Parathyroid adenoma (tissue), 2 donors: ENCODE data around the gene SPTSSA.
"Not testable (repeated sequence)": the region's sequence is repeated elsewhere in the genome, so short reads cannot be mapped to it uniquely, and the experiment has no call there.

Source experiments
- H2AFZ ChIP-seq: fragments of 300-600 bp; sonication (generic); one replicate; pipeline ENCODE4 v1.7.0; 2017; ENCODE audit warnings: antibody characterized with exemption, mild to moderate bottlenecking
- H3K27ac ChIP-seq: fragments of 300-600 bp; sonication (generic); one replicate; pipeline ENCODE4 v1.7.0; 2017
- H3K27me3 ChIP-seq: fragments of 300-600 bp; sonication (generic); one replicate; pipeline ENCODE4 v1.7.0; 2017; ENCODE audit warnings: low read length; ENCODE audit not compliant: control insufficient read depth, insufficient read depth
- H3K36me3 ChIP-seq: fragments of 300-600 bp; sonication (generic); one replicate; pipeline ENCODE4 v1.7.0; 2017; ENCODE audit warnings: low read length; ENCODE audit not compliant: control insufficient read depth, insufficient read depth
- H3K4me1 ChIP-seq: fragments of 300-600 bp; sonication (generic); one replicate; pipeline ENCODE4 v1.7.0; 2017; ENCODE audit warnings: control low read depth
- H3K4me2 ChIP-seq: fragments of 300-600 bp; sonication (generic); one replicate; pipeline ENCODE4 v1.7.0; 2017; ENCODE audit warnings: low read length
- H3K4me3 ChIP-seq: fragments of 300-600 bp; sonication (generic); one replicate; pipeline ENCODE4 v1.7.0; 2017; ENCODE audit warnings: low read depth, low read length
- H3K79me2 ChIP-seq: fragments of 300-600 bp; sonication (generic); one replicate; pipeline ENCODE4 v1.7.0; 2017; ENCODE audit warnings: control low read depth
- H3K9ac ChIP-seq: fragments of 300-600 bp; sonication (generic); one replicate; pipeline ENCODE4 v1.7.0; 2017; ENCODE audit warnings: mild to moderate bottlenecking
- H3K9me3 ChIP-seq: fragments of 300-600 bp; sonication (generic); one replicate; pipeline ENCODE4 v1.7.0; 2017; ENCODE audit warnings: low read length; ENCODE audit not compliant: control insufficient read depth
- TF ChIP-seq, protein P1 (sequence below): fragments of 300-600 bp; sonication (generic); IDR thresholded peaks from one replicate; pipeline ENCODE4 v1.7.0; 2017; ENCODE audit warnings: antibody characterized with exemption, mild to moderate bottlenecking
- donor health status: primary hyperparathyroidism.

Gene SPTSSA

GRCh38 chr14:34436960-34437728 lies 24.9 kb downstream of the SPTSSA start:
- TF ChIP-seq, protein P1, sequence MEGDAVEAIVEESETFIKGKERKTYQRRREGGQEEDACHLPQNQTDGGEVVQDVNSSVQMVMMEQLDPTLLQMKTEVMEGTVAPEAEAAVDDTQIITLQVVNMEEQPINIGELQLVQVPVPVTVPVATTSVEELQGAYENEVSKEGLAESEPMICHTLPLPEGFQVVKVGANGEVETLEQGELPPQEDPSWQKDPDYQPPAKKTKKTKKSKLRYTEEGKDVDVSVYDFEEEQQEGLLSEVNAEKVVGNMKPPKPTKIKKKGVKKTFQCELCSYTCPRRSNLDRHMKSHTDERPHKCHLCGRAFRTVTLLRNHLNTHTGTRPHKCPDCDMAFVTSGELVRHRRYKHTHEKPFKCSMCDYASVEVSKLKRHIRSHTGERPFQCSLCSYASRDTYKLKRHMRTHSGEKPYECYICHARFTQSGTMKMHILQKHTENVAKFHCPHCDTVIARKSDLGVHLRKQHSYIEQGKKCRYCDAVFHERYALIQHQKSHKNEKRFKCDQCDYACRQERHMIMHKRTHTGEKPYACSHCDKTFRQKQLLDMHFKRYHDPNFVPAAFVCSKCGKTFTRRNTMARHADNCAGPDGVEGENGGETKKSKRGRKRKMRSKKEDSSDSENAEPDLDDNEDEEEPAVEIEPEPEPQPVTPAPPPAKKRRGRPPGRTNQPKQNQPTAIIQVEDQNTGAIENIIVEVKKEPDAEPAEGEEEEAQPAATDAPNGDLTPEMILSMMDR, result no peak
- Histone ChIP-seq H2AFZ (no peak overlapping the region), H3K36me3 (no peaks in the 10 kb centered on the region), H3K9ac (no peak overlapping the region), H3K4me1 (peaks cover 8% of the 10 kb centered on the region), H3K27ac (no peak overlapping the region), H3K9me3 (no peaks in the 10 kb centered on the region), H3K79me2 (no peaks in the 10 kb centered on the region), H3K4me2 (no peak overlapping the region), H3K4me3 (no peak overlapping the region), H3K27me3 (no peaks in the 10 kb centered on the region)

- Histone ChIP-seq H3K27me3 (no peaks in the 10 kb centered on the region), H3K36me3 (no peaks in the 10 kb centered on the region), H3K79me2 (no peaks in the 10 kb centered on the region), H2AFZ (no peak overlapping the region), H3K27ac (no peak overlapping the region), H3K4me1 (peaks cover 8% of the 10 kb centered on the region), H3K9ac (no peak overlapping the region), H3K4me3 (no peak overlapping the region), H3K9me3 (no peaks in the 10 kb centered on the region), H3K4me2 (no peak overlapping the region)
- TF ChIP-seq, protein P1, result no peak
Measured at GRCh38 chr14:34436118-34436905, 25.7 kb downstream of the SPTSSA start.

GRCh38 chr14:34433957-34434356 lies 28.1 kb downstream of the SPTSSA start:
- H3K9ac ChIP-seq, result no peak overlapping the region
- no peaks in the 10 kb centered on the region for H3K79me2 ChIP-seq
- H3K4me2 ChIP-seq, result no peak overlapping the region
- no peak overlapping the region for H3K4me3 ChIP-seq
- H2AFZ ChIP-seq, result no peak overlapping the region
- peaks cover 8% of the 10 kb centered on the region for H3K4me1 ChIP-seq
- no peaks in the 10 kb centered on the region for H3K36me3 ChIP-seq
- H3K9me3 ChIP-seq, result no peaks in the 10 kb centered on the region
- H3K27ac ChIP-seq, result no peak overlapping the region
- no peaks in the 10 kb centered on the region for H3K27me3 ChIP-seq
- TF ChIP-seq, protein P1, result no peak

DNA sequence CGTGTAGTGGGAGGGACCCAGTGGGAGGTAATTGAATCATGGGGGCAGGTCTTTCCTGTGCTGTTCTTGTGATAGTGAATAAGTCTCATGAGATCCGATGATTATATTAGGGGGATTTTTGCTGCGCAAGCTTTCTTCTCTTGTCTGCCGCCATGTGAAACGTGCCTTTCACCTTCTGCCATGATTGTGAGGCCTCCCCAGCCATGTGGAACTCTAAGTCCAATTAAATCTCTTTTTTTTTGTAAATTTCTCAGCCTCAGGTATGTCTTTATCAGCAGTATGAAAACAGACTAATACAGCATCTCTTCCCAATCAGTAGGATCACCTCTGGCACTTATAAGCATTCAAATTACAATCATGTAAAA lies 34.0 kb downstream of the SPTSSA start:
- not testable (repeated sequence) for H3K9me3 ChIP-seq, H3K4me1 ChIP-seq, H3K4me3 ChIP-seq, H3K27me3 ChIP-seq, H3K4me2 ChIP-seq, H3K79me2 ChIP-seq, H3K36me3 ChIP-seq, H3K9ac ChIP-seq, H3K27ac ChIP-seq, H2AFZ ChIP-seq
